HG02973 (cell line): Measurements from ENCODE around the gene SLC24A3.

Source experiments
- ATAC-seq: cut with Tn5 transposase; IDR thresholded peaks from one replicate; pipeline ENCODE4 v1.9.1; 2021; ENCODE audit warnings: moderate library complexity; ENCODE audit not compliant: unreplicated experiment

SLC24A3 gene

DNA sequence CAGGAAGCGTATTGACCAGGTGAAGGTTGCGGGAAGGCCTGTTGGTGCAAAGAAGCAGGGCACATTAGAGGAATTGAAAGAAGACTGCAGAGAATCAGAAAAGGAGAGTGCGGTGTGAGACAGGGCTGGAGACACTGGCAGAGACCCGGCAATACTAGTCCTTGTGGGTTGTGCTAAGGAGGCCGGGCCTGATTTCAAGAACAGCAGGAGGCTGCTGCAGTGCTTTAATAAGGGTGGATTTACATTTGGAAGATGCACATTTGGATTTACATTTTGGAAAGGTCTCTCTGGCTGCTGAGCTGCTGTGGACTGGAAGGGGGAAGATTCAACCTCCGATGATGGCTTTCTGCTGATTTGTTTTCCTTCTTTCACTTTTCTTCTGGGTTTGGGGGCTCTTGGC is 167.8 kb downstream of the SLC24A3 start:
- ATAC-seq = no peak

DNA sequence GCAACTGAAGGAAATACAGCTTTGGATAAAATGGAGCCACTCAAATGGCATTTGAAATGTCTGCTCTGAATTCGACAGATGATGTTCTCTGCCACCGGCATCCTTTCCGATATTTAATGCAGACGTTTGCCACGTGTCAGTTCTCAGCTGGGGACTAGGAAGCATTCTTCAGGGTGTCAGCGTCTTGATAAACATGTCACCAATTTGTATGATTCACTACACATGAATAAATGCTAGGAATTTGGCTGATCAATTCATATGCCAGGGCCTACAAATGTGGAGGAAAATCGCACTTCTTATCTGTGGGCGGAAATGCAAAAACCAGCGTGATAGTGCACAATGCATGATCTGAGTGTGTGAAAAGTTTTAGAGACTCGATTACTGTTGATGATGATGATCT is 169.5 kb downstream of the SLC24A3 start:
- ATAC-seq = no peak

- no peak for ATAC-seq
These were observed 170.2 kb downstream of the SLC24A3 start for GRCh38 chr20:19382386-19383340.

GRCh38 chr20:19384940-19385339 is 172.5 kb downstream of the SLC24A3 start:
- no peak for ATAC-seq

DNA sequence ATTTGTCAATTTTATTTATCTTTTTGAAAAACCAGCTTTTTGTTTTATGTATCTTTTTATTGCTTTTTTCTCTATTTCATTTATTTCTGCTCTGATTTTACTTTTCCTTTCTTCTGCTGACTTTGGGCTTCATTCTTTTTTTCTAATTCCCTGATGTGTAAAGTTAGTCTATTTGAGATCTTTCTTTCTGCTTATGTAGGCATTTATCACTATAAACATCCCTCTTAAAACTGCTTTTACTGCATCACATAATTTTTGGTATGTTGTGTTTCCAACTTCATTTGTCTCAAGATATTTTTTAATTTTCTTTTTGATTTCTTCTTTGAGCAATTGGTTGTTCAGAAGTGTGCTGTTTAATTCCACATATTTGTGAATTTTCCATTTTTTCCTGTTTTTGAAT is 174.8 kb downstream of the SLC24A3 start:
- no peak for ATAC-seq

GRCh38 chr20:19392344-19393130 is 180.1 kb downstream of the SLC24A3 start:
- ATAC-seq = no peak

GRCh38 chr20:19396460-19397081 is 184.1 kb downstream of the SLC24A3 start:
- ATAC-seq = no peak

GRCh38 chr20:19397226-19397625 is 184.8 kb downstream of the SLC24A3 start:
- ATAC-seq = no peak

DNA sequence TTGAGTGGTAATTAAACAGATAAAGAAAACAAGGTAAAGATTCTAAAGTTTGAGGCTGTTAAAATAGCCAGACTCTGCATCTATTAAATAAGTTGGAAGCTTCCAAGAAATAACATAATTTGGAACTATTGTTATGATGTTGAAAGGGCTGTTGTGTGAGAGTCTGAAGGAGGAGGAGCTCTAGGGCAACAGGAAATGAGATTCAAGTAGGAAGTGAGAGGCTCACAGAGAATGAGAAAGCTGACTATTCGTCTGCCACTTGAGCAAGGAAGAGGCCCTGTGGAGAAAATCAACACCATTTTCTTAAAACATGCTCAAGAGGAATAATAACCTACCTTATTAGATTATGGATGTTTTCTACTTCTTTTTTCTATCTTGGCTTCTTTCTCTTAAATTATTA is 185.2 kb downstream of the SLC24A3 start:
- ATAC-seq = no peak

GRCh38 chr20:19401096-19401495 is 188.7 kb downstream of the SLC24A3 start:
- ATAC-seq = no peak

GRCh38 chr20:19403549-19403948 is 191.1 kb downstream of the SLC24A3 start:
- no peak for ATAC-seq

DNA sequence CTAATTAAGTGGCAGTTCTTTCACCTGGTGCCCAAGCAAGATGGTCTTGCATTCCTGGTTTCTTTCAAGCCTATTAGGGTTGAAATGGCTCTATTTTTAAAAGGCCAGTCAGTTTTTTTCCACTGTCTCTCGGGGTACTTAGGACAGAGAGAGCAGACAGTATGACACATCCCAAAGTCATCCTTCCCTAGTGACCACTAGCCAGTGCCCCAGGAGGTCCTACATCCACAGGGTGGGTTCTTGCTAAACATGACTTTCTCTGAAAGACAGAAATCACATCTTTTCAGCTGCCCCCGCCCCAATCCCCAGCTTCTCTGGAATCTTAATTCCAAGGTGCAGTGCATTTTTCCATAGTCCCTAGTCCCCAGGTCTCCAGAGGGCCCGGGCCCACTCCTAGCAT is 192.4 kb downstream of the SLC24A3 start:
- no peak for ATAC-seq

GRCh38 chr20:19405958-19406357 is 193.5 kb downstream of the SLC24A3 start:
- no peak for ATAC-seq

- no peak for ATAC-seq
These were observed 193.9 kb downstream of the SLC24A3 start for GRCh38 chr20:19406381-19406780.

DNA sequence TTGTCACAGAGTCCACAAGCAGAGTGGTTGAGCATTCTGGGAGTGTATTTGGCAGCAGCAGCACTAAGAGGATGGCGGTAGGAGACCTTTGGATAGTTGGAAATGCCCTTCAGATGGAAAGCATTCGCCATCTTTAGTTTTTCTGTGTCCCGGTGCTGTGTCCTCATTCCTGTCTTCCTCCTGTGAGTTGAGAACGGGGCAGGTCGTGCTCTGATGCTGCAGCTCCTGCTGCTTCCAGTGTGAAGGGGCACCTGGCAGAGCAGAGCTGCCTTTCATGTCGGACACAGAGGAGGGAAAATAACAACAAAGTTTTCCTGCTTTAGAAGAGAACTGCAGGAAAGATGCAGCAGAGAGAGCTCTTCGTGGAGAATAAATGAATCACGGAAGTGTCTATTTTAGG is 194.8 kb downstream of the SLC24A3 start:
- no peak for ATAC-seq

DNA sequence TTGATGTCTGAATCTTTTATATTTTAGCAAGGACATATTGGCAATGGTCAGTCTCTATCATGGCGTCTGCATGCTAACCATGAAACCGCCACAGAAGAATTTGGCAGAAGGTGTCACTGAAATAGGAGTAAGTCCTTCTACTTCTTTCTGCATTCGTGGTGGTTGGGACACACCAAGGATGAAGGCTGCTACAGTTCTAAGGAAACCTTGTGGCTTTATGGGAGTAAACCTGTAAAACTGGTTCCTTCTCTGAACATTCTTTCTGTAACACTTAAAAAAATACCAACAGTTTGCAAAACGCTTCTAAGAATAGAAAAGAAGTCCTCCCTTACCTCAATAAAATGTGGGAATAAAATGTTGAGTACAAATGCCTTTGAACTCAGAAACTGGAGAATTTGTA is 195.3 kb downstream of the SLC24A3 start:
- ATAC-seq = no peak

DNA sequence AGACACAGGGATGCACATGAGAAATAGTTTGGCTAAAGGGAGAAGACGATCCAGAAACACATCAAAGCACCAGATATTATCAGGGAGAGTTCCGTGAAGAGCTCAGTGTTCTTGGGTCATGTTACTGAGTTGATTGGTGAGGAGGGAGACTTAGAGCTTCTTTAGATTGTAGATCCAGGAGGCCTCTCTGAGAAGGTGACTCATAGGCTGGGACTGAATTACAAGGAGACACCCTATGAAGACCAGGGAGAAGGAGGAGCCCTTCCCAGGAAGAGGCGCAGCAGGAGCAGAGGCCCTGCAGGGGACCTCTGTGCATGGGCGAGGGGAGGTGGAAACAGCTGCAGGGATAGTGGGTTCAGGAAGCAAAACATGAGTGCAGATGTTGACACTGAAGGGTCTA is 196.5 kb downstream of the SLC24A3 start:
- no peak for ATAC-seq

DNA sequence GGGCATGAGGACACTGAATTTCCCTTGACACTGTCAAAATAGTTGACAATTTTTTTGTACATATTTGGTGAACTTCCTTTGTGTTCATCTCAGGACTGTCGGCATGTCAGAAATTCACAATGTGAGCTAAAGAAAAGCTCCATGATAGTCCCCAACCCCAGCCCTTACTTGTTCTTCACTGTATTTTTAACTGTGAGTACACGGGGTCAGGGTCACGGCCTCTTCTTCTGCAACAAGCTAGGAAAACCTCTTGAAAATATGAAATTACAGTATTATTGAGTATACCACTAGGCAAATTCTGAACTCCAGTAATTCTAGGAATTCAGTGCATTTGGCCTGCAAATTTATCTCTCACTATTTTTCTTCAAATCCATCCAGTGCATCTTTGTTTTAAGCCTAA is 199.4 kb downstream of the SLC24A3 start:
- no peak for ATAC-seq

DNA sequence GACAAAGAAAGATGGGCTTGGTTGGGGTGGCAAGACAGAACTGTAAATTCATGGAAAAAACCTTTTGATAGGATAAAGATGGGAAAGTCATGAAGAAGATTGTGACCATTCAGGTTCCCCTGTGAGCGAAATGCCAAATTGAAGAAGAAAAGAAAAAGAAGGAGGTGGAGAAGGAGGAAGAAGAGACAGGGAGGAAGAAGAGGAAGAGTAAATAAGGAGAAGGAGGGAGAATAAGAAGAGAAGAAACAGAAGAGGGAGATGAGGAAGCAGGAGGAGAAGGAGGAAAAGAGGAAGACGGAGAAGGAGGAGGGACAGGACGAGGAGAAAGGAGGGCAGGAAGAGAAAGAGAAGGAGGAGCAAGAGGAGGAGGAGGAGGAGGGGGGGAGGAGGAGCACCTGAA is 199.8 kb downstream of the SLC24A3 start:
- ATAC-seq = no peak

DNA sequence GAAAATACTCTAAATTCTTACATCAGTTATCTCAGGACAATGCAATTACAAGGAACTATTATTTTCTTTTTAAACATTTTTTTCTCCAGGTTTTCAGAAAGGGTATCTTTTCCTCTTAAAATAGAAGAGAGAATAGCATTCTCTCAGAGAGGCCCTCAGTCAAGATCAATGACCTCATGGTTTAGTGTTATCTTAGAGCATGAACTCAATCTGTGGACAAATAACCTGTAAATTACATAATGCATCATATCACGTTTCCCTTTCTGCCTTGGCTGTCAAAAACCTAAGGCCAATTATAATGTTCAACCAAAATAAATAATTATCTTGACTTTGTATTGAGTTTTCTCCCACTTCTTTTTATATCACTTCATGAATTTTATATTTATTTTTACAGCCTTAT is 202.2 kb downstream of the SLC24A3 start:
- no peak for ATAC-seq

- ATAC-seq = no peak
These were observed 203.3 kb downstream of the SLC24A3 start for GRCh38 chr20:19415786-19416185.

DNA sequence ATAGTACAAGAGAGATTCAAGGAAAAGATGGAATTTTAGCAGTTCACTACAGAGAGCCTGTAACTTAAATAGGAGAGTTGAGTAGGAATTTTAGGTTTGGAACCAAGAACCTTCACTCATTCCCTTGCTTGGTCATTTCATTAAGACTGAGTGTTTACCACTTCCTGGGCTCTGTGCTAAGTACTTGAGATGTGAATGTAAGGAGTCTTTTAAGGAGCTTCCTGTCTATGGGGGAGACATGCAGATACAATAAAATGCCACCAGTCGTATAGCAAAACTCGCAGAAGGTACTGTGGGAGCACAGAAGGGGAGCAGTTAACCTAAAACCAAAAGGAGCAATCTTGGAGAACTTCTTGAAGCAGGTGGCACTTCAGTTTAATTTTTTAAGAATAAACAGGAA is 204.2 kb downstream of the SLC24A3 start:
- no peak for ATAC-seq
